Fibroblast of pulmonary artery (primary cell): ENCODE results near the gene EFCAB6.

Experiments used
- DNase-seq: peaks from one replicate; pipeline ENCODE4 v3.0.0-alpha.2; 2010; ENCODE audit warnings: low read depth
- H3K4me3 ChIP-seq: replicated peaks from 2 replicates; pipeline ENCODE4 v1.5.1; 2011; ENCODE audit warnings: low read depth, mild to moderate bottlenecking, control low read depth, low read length, moderate library complexity
- TF ChIP-seq, protein P1 (sequence below): IDR thresholded peaks from 2 replicates; pipeline ENCODE4 v1.5.1; 2011; ENCODE audit warnings: mild to moderate bottlenecking, control low read depth, low read length, inconsistent platforms; ENCODE audit errors: missing control alignments

EFCAB6 gene

GRCh38 chr22:43743131-43743530 lies 69.0 kb downstream of the EFCAB6 start:
- no peak for DNase-seq
- no peak overlapping the region for H3K4me3 ChIP-seq
- TF ChIP-seq, protein P1, sequence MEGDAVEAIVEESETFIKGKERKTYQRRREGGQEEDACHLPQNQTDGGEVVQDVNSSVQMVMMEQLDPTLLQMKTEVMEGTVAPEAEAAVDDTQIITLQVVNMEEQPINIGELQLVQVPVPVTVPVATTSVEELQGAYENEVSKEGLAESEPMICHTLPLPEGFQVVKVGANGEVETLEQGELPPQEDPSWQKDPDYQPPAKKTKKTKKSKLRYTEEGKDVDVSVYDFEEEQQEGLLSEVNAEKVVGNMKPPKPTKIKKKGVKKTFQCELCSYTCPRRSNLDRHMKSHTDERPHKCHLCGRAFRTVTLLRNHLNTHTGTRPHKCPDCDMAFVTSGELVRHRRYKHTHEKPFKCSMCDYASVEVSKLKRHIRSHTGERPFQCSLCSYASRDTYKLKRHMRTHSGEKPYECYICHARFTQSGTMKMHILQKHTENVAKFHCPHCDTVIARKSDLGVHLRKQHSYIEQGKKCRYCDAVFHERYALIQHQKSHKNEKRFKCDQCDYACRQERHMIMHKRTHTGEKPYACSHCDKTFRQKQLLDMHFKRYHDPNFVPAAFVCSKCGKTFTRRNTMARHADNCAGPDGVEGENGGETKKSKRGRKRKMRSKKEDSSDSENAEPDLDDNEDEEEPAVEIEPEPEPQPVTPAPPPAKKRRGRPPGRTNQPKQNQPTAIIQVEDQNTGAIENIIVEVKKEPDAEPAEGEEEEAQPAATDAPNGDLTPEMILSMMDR: no peak

- TF ChIP-seq, protein P1: no peak
- no peak for DNase-seq
- H3K4me3 ChIP-seq: no peak overlapping the region
Observed at GRCh38 chr22:43742154-43742950, 69.8 kb downstream of the EFCAB6 start.

- no peak for DNase-seq
- no peak overlapping the region for H3K4me3 ChIP-seq
- TF ChIP-seq, protein P1: no peak
Observed at GRCh38 chr22:43740587-43741270, 71.4 kb downstream of the EFCAB6 start.

DNA sequence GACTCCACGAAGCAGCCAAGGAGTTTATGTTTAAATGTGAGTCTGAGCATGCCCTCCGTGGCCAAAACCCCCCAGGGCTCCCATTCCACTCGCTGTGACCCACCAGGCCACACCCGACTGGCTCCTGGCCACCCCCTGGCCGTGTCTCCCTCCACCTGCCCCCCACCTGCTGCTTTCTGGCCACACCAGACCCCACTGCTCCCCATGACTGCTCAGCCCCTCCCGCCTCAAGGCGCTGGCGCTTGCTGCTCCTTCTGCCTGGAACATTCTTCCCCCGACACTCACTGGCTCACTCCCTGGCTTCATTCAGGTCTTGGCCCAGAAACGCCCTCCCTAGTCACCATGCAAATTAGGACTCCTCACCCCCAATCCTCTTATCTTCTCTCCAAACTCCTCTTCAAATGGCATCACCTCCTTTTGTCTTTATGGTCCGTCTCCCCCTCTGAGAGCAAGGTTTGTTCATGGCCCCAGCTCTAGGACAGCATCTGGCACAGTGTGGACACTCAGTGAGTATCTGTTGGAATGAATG lies 72.2 kb downstream of the EFCAB6 start:
- no peak overlapping the region for H3K4me3 ChIP-seq
- DNase-seq: no peak
- TF ChIP-seq, protein P1: no peak

GRCh38 chr22:43737150-43737828 lies 74.8 kb downstream of the EFCAB6 start:
- TF ChIP-seq, protein P1: no peak
- DNase-seq: no peak
- no peak overlapping the region for H3K4me3 ChIP-seq

DNA sequence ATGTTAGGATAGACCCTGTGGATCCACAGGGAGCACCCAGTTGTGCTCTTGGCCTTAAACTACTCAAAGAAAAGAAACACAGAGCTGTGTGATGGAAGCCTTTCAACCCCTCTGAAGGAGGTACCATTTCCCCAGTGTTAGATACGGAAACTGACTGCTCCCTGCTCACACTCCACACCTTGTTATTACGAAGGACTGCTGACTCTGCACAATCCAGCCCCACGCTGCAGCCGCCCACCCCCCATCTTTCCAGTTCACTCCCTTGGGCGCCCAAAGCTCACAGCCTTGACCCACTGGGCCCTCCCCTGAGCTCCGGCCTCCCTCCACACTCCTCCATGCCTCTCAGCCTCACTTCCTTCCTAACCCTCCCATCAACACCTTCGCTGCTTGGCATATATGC lies 75.5 kb downstream of the EFCAB6 start:
- H3K4me3 ChIP-seq: no peak overlapping the region
- TF ChIP-seq, protein P1: no peak
- no peak for DNase-seq
